Measurements from ENCODE around the gene ST3GAL3.

Gene ST3GAL3

DNA sequence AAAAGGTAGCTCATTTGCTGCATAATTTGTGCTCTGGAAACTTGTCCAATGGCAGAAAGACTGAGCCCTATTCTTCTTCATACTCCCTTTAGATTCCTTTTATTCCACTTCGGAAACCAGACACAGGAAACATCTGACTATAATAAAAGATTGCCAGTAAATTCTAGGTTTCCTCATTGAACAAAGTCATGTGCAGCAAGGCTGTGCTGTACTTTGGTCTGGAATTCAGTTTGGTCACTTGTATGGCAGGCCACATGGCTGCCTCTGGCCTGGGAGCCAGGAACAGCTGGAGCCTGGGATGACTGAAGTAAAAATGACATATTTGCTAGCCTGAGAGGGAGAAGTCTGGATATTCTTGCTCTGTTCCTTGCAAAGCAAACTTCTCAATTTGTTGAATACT, 79.6 kb downstream of the ST3GAL3 start:
- peak; percentile 84 for DNase-seq (ENCODE audit: low spot score)

GRCh38 chr1:43789604-43790550, 82.5 kb downstream of the ST3GAL3 start:
- no peak for DNase-seq (ENCODE audit: low spot score)

DNA sequence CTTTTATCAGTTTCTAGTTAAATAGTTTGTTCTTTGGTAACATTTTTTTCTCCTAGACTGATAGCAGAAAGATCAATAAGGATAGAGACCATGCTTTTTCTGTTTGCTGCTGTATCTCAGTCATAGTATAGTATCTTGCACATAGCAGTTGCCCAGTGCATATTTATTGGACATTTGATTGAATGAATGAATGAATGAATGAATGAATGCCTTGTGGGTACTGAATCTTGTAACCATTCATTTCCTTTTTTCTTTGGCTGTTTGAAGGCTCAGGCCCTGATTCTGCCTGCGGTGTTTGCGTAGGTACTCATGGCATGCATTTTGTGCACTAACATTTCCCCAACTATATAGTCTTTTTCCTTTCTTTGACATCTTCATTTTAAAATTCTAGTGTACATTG, 83.9 kb downstream of the ST3GAL3 start:
- no peak for DNase-seq (ENCODE audit: low spot score)

DNA sequence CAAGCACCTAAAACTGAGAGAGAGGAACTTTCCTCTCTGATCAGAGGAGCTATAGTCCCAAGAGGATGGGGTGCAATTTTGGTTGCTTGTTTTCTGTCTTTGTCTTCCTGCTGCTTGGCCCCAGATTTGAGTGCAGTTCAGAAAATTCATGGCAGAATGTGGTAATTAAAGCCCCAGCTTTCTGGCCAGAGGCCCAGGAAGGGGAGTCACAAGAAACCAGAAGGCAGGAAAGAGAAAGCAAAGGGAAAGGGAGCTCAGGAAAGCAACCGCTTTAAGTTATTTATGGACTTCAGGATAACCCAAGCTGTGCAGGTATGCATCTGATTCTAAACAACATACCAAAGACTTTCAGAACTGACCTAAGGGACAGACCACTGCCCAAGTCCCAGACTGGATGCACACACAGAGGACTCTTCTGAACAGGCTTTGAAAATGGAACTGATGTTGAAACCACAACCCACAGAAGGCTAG, 88.8 kb downstream of the ST3GAL3 start:
- DNase-seq (ENCODE audit: low spot score) = peak; percentile 71

GRCh38 chr1:43797891-43798290, 90.6 kb downstream of the ST3GAL3 start:
- no peak for DNase-seq (ENCODE audit: low spot score)

DNA sequence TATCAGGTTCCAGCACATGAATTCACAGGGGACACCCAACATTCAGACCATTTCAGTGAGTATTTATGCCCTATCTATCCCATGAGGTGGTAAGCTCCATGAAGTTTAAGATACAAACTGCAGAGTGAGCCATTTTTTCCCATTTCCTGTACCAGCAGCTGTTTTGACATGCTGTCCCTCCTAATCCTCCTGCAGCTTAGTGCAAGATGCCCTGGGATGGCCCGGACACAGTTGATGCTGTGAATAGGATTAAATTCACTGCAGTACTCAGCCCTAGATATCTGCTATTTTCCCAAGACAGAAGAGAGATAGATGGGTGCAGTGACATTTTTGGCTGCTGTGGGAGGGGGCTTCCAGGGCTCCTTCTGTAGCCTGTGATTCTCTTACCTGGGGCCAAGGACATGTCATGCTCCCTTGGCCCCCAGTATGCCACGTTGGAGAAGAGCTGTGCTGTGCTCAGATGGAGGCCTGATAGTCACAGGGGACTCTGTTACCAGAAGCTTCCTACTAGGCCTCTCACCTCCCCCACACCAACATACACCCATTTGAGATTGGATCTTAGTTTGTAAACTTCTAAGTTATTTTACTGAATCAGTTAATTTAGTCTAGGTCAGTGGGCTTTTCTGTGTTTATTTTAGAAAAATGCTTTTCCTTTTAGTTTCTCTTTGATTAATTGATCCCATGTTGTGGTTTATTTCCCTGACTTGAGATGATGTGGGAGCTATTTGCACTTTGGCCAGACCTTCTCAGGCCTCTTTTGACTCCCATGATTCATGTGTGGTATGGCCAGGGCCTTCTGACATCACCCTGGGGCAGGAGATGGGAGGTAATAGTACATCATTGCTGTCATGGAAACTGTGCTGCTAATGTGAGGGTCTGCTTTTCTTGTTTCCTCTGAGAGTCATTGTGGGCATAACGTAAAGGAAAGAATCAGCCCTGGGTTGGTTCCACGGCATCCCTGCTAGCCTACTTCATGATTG, 92.6 kb downstream of the ST3GAL3 start:
- DNase-seq (ENCODE audit: low spot score) = peak; percentile 82

GRCh38 chr1:43800771-43801170, 93.4 kb downstream of the ST3GAL3 start:
- no peak for DNase-seq (ENCODE audit: low spot score)

DNA sequence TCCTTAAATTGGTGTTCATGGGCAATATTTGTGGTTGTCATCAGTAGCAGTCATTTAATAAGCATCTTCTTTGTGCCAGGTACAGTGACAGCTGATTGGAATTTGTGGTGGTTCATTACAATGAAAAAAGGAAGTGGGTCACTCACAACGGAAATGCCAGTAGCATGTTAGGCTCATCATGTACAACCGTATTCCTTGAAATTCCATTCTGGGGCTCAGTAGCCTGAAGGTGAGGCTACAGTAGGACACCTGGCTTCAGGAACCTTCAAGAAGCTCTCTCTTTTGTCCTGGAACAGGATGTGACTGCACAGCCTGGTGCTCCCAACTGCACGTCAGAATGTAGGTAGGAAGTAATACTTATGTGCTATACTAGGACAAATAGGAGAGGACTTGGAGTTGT, 93.9 kb downstream of the ST3GAL3 start:
- DNase-seq (ENCODE audit: low spot score) = no peak

- no peak for DNase-seq (ENCODE audit: low spot score)
Observed at GRCh38 chr1:43802356-43802980, 95.1 kb downstream of the ST3GAL3 start.

GRCh38 chr1:43803105-43803504, 95.8 kb downstream of the ST3GAL3 start:
- no peak for DNase-seq (ENCODE audit: low spot score)

DNA sequence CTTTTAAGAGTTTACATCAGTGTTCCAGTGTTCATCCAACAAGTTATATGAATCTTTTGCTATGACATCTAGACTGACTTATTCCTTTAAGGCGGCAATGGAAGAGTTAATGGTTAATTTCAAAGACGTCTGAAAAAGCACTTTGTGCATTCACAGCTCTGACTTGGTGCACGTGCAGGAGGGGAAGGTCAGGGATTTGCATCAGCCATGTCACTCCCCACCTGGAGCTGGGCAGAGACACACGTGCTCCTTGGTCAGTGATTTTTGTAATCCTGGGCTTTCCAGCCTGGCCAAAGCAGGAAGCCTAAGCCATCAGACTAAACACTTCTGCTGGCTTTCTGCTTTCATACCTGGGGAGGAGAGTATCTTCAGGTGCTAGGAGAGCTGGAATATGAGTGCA, 96.3 kb downstream of the ST3GAL3 start:
- DNase-seq (ENCODE audit: low spot score) = no peak

DNA sequence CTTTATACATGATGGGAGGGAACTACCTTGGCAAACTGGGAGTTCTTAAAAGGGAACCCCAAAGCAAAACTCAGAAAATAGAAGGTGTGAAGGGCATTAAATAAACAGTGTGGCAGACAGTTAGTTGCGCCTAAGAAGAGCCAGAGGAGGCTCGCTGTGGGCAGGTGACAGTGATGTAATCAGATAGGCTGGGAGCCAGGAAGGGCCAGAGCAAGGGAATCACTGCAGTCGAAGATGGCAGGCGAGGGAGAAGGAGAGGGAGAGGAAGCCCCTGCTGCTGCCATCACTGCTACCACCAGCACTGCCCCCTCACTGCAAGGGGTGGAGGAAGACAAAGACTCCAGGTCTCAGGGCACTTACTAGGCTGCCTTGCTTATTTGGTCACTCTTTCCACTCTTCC, 97.2 kb downstream of the ST3GAL3 start:
- DNase-seq (ENCODE audit: low spot score) = no peak

GRCh38 chr1:43805340-43805739, 98.0 kb downstream of the ST3GAL3 start:
- no peak for DNase-seq (ENCODE audit: low spot score)

GRCh38 chr1:43806183-43806582, 98.8 kb downstream of the ST3GAL3 start:
- no peak for DNase-seq (ENCODE audit: low spot score)

DNA sequence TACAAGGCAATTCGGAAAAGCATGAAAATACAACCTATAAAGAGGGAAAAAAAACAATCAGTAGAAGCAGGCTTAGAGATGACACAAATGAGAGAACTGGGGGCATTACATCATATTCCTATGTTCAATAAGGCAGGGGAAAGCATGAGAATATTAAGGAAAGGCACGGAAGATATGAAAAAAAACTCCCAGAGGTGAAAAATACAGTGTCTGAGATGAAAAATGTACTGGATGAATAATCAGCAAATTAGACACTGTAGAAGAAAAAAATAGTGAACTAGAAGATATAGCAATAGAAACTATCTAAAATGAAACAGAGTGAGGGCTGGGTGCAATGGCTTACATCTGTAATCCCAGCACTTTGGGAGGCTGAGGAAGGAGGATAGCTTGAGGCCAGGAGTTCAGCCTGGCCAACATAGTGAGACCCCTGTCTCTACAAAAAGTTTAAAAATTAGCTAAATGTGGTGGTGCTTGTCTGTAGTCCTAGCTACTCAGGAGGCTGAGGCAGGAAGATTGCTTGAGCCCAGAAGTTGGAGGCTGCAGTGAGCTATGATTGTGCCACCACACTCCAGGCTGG, 101.8 kb downstream of the ST3GAL3 start:
- DNase-seq (ENCODE audit: low spot score) = no peak

GRCh38 chr1:43812579-43812978, 105.2 kb downstream of the ST3GAL3 start:
- DNase-seq (ENCODE audit: low spot score) = no peak

- DNase-seq (ENCODE audit: low spot score) = no peak
Observed at GRCh38 chr1:43814401-43814800, 107.1 kb downstream of the ST3GAL3 start.

DNA sequence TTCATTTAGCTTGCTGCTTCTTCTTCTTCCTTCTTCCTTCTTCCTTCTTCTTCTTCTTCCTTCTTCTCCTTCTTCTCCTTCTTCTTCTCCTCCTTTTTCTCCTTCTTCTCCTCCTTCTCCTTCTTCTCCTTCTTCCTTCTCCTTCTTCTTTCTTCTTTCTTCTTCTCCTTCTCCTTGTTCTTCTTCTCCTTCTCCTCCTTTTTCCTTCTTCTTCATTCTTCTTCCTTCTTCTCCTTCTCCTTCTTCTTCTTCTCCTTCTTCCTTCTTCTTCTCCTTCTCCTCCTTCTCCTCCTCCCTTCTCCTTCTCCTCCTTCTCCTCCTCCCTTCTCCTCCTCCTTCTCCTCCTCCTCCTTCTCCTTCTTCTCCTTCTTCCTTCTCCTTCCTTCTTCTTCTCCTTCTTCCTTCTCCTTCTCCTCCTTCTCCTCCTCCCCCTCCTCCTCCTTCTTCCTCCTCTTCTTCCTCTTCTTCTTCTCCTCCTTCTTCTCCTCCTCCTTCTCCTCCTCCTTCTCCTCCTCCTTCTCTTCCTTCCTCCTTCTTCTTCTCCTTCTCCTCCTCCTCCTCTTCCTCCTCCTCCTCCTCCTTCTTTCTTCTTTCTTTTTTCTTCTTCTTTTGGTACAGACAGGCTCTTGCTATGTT, 110.1 kb downstream of the ST3GAL3 start:
- DNase-seq (ENCODE audit: low spot score) = no peak

DNA sequence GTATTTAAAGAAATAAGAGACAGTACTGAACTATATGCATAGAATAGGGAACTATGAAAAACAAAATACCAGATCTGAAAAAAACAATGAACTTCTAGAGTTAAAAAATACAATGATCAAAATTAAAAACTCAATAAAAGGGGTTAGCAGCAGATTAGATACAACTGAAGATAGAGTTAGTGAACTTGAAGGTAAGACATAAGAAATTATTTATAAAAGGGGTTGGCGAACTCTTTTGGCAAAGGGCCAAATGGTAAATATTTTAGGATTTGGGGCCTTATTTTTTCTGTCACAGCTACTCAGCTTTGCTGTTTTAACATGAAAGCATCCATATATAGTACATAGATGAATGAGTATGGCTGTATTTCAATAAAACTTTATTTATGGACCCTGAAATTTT, 111.4 kb downstream of the ST3GAL3 start:
- no peak for DNase-seq (ENCODE audit: low spot score)

GRCh38 chr1:43819357-43819756, 112.0 kb downstream of the ST3GAL3 start:
- no peak for DNase-seq (ENCODE audit: low spot score)

DNA sequence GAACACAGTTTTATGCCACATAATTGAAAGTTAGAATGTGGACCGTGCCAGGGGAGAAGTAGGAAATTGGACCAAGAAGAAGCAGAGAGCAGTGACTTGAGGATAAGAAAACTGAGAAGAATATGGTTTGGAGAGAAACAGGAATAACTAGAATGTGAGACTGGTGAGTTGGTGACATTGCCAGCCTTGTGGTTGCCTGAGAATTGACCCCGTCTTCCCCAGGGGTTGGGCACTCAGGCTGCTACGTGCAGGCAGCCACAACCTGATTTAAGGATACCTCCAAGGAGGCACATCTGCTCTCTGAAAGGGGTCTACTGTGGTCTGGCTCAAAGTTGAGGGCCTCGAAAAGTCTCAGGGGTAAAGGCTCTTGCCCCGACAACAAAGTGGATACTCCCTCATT, 114.1 kb downstream of the ST3GAL3 start:
- DNase-seq (ENCODE audit: low spot score) = no peak
